GM18909 (cell line): ENCODE data around the gene RRP1.
"Not testable (repeated sequence)": the region's sequence is repeated elsewhere in the genome, so short reads cannot be mapped to it uniquely, and the experiment has no call there.

ENCODE experiments used
- ATAC-seq: cut with Tn5 transposase; IDR thresholded peaks from one replicate; pipeline ENCODE4 v1.9.1; 2021; ENCODE audit warnings: mild to moderate bottlenecking; ENCODE audit not compliant: unreplicated experiment, poor library complexity

Gene RRP1

GRCh38 chr21:43832158-43832550, 42.8 kb downstream of the RRP1 start:
- ATAC-seq = no peak

- no peak for ATAC-seq
Observed at GRCh38 chr21:43832648-43833047, 43.3 kb downstream of the RRP1 start.

DNA sequence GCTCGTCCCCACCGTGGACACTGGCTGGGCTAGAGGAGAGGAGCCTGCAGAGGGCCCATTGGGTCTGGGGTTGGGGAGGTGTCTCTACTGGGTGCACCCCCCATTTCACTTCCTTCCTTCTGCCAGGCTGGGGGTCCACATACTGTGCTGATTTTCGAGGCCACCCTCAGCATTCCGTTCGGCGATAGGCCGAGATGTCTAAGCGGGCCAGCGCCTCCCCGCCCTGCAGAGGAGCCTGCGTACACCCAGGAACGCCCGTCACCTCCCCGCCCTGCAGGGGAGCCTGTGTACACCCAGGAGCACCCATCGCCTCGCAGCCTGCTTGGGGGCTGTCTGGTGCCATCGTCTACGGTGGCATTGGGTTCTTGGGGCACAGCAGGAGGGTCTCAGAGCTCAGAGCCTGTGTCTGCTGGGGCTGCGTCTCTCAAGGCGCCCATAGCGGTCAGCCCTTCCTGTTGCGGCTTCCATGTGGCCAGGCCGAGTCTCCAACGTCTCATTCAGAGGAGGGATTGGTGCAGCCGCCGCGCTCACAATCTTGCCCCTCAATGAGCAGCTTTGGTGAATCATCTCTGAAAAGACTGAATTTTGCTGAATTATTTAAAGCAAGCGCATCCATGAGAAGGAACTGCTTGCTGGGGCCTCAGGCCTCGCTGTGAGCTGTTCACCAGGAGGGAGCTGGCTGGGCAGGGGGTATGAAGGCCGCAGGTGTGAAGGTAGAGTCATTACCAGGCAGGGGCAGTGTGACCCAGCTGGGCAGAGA, 44.9 kb downstream of the RRP1 start:
- ATAC-seq = no peak

DNA sequence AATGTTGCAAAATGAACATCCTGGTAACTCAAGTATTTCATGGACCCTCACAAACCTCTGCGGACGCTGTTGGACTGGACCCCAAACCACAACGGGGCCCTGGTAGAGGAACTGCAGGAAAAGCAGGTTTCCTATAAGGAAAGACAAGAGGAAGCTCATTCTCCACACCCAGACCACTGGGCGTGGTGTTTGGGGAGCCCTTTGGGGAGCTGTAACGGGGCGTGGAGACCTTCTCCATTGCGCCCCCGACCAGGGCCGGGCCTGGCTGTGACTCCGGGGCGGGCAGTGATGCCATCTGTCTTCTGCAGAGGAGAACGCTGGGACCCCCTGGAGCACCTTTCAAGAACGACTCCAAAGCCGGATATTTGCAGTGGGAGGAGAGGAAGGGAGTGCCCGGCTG, 45.7 kb downstream of the RRP1 start:
- ATAC-seq = no peak

- no peak for ATAC-seq
Observed at GRCh38 chr21:43835861-43836260, 46.5 kb downstream of the RRP1 start.

- ATAC-seq = no peak
Observed at GRCh38 chr21:43836616-43837015, 47.2 kb downstream of the RRP1 start.

GRCh38 chr21:43840259-43840658, 50.9 kb downstream of the RRP1 start:
- no peak for ATAC-seq

DNA sequence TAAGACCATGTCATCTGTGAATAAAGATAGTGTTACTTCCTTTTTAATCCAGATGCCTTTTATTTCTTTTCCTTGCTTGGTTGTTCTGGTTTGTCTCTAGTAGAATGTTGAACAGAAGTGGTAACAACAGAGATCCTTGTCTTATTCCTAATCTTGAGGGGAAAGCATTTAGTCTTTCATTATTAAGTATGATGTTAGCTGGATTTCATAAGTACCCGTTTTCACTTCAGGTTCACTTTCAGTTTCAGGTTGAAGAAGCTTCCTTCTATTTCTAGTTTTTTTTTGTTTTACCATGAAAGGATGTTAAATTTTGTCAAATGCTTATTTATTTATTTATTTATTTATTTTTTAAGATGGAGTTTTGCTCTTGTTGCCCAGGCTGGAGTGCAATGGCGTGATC, 53.4 kb downstream of the RRP1 start:
- no peak for ATAC-seq

DNA sequence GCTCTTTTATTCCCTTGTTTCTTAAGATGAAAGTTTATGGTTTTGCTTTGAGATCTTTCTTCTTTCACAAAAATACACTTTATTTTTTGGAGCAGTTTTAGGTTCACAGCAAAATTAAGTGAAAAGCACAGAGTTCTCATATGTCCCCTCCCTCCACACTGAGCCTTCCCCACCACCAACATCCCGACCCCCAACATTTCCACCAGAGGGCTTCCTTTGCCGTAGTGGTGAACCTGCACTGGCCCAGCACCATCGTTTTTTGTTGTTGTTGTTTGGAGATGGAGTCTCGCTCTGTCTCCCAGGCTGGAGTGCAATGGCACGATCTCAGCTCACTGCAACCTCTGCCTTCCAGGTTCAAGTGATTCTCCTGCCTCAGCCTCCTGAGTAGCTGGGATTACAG, 55.5 kb downstream of the RRP1 start:
- not testable (repeated sequence) for ATAC-seq

GRCh38 chr21:43845386-43845785, 56.0 kb downstream of the RRP1 start:
- ATAC-seq = no peak

DNA sequence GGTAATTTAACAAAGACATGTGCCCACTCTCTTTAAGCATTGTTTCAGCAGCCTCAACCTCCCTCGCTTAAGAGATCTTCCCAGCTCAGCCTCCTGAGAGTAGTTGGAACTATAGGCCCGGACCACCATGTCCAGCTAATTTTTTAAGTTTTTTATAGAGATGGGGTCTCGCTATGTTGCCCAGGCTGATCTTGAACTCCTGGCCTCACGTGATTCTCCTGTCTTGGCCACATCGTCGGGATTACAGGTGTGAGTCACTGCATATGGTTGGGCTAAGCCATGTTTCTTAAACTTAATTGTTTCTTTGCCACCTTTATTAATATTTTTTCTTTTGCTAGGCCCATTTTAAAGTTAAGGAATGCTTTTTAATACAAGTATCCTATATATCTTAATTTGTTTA, 57.1 kb downstream of the RRP1 start:
- ATAC-seq = no peak

GRCh38 chr21:43847301-43847700, 57.9 kb downstream of the RRP1 start:
- no peak for ATAC-seq

GRCh38 chr21:43848771-43849170, 59.4 kb downstream of the RRP1 start:
- ATAC-seq = no peak

GRCh38 chr21:43849532-43850299, 60.3 kb downstream of the RRP1 start:
- ATAC-seq = no peak

- no peak for ATAC-seq
Observed at GRCh38 chr21:43850728-43851295, 61.4 kb downstream of the RRP1 start.

GRCh38 chr21:43851593-43851992, 62.2 kb downstream of the RRP1 start:
- ATAC-seq = no peak

- no peak for ATAC-seq
Observed at GRCh38 chr21:43853851-43854772, 64.7 kb downstream of the RRP1 start.
